Mucosa of descending colon (tissue), 3 donors: Measurements from ENCODE around the gene ADORA2B. TPM values are rescaled to one million over a fixed set of nuclear protein-coding genes. Genes with fewer than 3 reads are reported as not detected.
A peak's percentile ranks its signal among the peaks of the same experiment; 100 is the strongest.

ENCODE experiments used
- ATAC-seq: fragments of 200-7000 bp; cut with Tn5 transposase; one replicate; pipeline ENCODE4 v1.9.1; 2020; ENCODE audit warnings: mild to moderate bottlenecking, moderate library complexity
- DNase-seq, 3 donors: peaks; one replicate each; pipeline ENCODE4 v3.0.0-alpha.2; 2020
- H3K36me3 ChIP-seq: fragments of 200-600 bp; one replicate; pipeline ENCODE4 v1.8.0; 2021; ENCODE audit warnings: low read depth, mild to moderate bottlenecking
- H3K4me1 ChIP-seq: fragments of 200-600 bp; one replicate; pipeline ENCODE4 v1.8.0; 2021; ENCODE audit warnings: low read depth, mild to moderate bottlenecking
- H3K4me3 ChIP-seq: fragments of 200-600 bp; one replicate; pipeline ENCODE4 v1.8.0; 2021; ENCODE audit warnings: mild to moderate bottlenecking
- H3K9me3 ChIP-seq: fragments of 200-600 bp; one replicate; pipeline ENCODE4 v1.8.0; 2021; ENCODE audit warnings: mild to moderate bottlenecking
- CTCF ChIP-seq: fragments of 200-600 bp; IDR thresholded peaks from one replicate; pipeline ENCODE4 v1.8.0; 2022; ENCODE audit warnings: antibody characterized with exemption, mild to moderate bottlenecking
- intact Hi-C, 2 donors: fragments of 100-400 bp; cut with DNase I in 1 of 2; cut with micrococcal nuclease in 1 of 2; formaldehyde crosslinking; loops; one replicate each; pipeline versions ENCODE4 v1.11.0 to v1.11.1; 2022; cut with DNase I, micrococcal nuclease
- total RNA-seq, 3 donors: library from RNA; stranded (reverse); fragmentation: NEBNext Ultra II Directional in 2 of 3; extraction: Animal tissue kit (Norgen Biotek cat#: 25700) in 2 of 3; gene quantifications; one replicate each; pipeline versions ENCODE4 v1.2.1 to v1.2.4, GENCODE V29; 2021 to 2023
- donor health status: DM: no; HTN: no; CAD: no; lungs with moderate emphysema.
- donor health status: DM: no; HTN: no; CAD: no.
- donor health status: DM: no; HTN: yes; CAD: no.

ADORA2B gene
- total RNA-seq, 3 donors from 2014 or later, result 11.9 to 32.9 (median 24.4) TPM

DNA sequence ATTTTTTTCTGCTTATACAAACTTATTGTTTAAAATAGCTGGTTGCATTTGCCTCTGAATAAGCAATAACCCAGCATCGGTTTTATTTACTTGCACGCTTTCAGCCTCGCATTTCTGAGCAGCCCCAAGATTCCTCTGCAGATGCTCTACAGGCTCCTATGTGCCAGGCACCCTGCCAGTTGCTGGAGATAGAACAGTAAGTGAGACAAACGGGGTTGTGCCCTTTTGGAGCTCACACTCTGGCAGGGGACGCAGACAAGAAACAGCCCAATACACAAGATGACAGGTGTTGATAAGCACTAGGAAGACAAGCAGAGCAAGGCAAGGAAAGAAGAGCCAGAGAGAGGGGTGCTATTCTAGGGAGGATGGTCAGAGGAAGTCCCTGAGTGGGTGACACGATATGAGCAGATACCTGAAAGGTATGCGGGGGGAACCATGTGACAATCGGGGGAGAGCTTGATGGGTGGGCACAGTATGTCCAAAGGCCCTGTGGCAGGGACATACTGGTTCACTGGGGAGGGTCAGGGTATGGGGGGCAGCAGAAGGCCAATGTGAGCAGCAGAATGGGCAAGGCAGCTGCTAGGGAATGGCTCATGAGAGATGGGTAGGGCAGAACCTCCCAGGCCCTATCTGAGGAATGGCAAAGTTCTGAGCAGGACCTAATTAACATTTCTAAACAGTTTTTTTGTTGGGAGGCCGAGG is 18.7 kb upstream of the ADORA2B start:
- DNase-seq, result no peak
- no peak overlapping the region for H3K4me3 ChIP-seq
- no peaks in the 10 kb centered on the region for H3K36me3 ChIP-seq
- peaks cover 3% of the 10 kb centered on the region for H3K9me3 ChIP-seq
- TF ChIP-seq CTCF, result no peak
- no peaks in the 10 kb centered on the region for H3K4me1 ChIP-seq
- no peak for ATAC-seq
- intact Hi-C loops, result no loop called here

DNA sequence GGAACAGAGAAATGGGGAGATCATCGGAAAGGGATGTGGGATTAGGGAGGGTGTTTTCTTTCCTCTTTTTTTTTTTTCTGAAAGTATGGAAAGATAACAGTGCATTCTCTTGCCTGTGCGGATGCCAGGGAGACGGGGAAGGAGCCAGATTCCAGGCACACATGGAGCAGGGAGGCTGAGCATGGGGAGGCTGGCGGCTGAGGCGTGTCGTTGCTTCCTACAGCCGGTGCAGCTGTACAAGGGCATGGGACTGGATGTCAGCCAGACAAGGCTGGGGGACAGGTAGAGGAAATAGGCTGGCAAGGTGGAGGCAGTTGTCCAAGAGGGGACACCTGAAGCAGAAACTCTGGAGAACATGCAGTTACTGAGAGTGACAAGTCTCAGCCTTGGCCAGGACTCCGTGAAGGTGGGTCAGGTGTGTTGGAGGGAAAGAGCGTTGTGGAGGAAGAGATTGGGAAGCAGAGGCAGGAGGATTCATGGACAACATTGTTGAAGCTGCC is 16.6 kb upstream of the ADORA2B start:
- ATAC-seq (peak; percentile 9), DNase-seq (no peak)
- Histone ChIP-seq H3K4me3 (no peak overlapping the region), H3K4me1 (no peaks in the 10 kb centered on the region), H3K36me3 (no peaks in the 10 kb centered on the region), H3K9me3 (no peaks in the 10 kb centered on the region)
- TF ChIP-seq CTCF, result no peak
- intact Hi-C loops, result no loop called here

DNA sequence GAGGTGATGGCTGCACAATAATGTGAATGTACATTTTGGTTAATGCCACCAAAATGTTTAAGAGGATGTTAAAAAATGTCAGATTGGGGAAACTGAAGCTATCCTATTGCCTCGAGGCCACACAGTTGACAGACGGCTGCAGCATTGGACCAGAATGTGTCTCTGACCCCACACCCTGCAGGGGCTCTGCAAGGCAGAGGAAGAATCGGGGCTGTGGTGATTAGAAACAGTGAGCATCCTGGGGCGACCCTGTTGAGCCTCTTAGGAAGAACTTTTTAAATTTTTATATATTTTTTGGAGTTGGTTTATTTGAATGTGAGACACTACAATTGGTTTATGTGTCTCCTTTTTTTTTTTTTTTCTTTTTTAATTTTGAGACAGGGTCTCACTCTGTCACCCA is 15.0 kb upstream of the ADORA2B start:
- ATAC-seq (no peak), DNase-seq (no peak)
- H3K4me3 ChIP-seq, result no peak overlapping the region
- H3K36me3 ChIP-seq, result no peaks in the 10 kb centered on the region
- no peaks in the 10 kb centered on the region for H3K4me1 ChIP-seq
- no peaks in the 10 kb centered on the region for H3K9me3 ChIP-seq
- TF ChIP-seq CTCF, result no peak
- intact Hi-C loops, result no loop called here

DNA sequence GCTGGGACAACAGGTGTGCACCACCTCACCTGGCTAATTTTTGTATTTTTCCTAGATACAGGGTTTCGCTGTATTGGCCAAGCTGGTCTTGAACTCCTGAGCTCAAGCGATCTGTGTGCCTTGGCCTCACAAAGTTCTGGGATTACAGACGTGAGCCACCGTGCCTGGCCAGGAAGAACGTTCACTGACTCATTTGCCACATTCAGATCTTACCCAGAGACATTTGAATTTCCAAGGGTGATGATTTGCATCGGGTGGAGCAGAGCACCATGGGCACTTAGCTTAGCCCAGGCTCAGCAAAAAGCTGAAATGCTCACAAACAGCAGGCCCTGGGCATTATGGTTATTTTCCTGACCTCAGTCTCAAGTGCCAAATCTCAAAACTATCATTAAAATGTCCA is 14.5 kb upstream of the ADORA2B start:
- no peak for TF ChIP-seq CTCF
- H3K4me3 ChIP-seq, result no peak overlapping the region
- H3K4me1 ChIP-seq, result no peaks in the 10 kb centered on the region
- intact Hi-C loops, result no loop called here
- DNase-seq (no peak), ATAC-seq (no peak)
- H3K9me3 ChIP-seq, result no peaks in the 10 kb centered on the region
- no peaks in the 10 kb centered on the region for H3K36me3 ChIP-seq

DNA sequence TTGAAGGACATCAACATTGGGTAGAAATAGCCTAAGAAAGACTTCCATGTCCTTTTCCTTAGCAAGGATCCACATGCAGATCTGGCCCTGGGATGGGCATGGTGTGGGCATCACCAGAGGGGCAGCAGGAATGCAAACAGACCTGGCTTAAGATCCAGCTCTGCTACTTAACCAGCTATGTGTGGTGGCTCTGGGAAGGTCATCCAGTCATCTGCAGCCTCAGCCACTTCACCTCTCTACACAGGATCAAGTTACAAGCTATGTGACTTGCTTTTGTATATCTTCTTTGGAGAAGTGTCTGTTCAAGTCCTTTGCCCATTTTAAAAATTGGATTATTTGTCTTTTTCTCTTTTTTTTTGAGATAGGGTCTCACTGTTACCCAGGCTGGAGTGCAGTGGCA is 13.5 kb upstream of the ADORA2B start:
- ATAC-seq, result no peak
- H3K4me3 ChIP-seq, result no peak overlapping the region
- no peak for TF ChIP-seq CTCF
- no peak for DNase-seq
- H3K9me3 ChIP-seq, result no peaks in the 10 kb centered on the region
- intact Hi-C loops, result no loop called here
- no peaks in the 10 kb centered on the region for H3K4me1 ChIP-seq
- H3K36me3 ChIP-seq, result no peaks in the 10 kb centered on the region
